ENCODE results near the gene PREP.
"Not testable (repeated sequence)": the region's sequence is repeated elsewhere in the genome, so short reads cannot be mapped to it uniquely, and the experiment has no call there.

Gene PREP

DNA sequence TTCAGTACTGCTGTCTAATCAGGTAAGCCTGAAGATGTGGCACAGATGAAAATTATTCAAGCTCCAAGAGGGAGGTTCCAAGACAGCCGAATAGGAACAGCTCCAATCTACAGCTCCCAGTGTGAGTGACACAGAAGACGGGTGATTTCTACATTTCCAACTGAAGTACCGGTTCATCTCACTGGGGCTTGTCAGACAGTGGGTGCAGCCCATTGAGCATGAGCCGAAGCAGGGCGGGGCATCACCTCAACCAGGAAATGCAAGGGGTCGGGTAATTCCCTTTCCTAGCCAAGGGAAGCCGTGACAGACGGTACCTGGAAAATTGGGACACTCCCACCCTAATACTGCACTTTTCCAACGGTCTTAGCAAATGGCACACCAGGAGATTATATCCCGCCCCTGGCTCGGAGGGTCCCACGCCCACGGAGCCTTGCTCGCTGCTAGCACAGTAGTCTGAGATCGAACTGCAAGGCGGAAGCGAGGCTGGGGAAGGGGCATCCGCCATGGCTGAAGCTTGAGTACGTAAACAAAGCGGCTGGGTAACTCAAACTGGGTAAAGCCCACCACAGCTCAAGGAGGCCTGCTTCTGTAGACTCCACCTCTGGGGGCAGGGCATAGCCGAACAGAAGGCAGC, 64.4 kb downstream of the PREP start:
- not testable (repeated sequence) for DNase-seq

DNA sequence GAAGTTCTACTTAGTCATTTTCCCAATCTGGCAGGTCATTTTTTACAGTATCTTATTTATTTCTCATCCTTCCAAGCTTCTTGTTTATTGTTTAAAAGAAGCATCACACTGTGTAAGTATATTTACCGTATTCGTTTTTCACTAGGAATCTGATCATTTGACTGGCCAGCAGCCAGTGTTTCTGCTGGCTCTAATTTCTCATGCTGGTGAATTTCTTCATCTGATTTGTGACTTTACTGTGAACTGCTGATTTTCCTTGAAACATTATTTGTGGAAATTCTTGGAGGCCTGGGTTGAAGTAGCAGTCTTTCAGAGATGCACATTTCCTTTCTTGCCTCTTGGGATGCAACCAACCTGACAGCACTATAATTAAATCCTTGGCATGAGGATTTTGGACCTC, 65.9 kb downstream of the PREP start:
- DNase-seq: no peak

DNA sequence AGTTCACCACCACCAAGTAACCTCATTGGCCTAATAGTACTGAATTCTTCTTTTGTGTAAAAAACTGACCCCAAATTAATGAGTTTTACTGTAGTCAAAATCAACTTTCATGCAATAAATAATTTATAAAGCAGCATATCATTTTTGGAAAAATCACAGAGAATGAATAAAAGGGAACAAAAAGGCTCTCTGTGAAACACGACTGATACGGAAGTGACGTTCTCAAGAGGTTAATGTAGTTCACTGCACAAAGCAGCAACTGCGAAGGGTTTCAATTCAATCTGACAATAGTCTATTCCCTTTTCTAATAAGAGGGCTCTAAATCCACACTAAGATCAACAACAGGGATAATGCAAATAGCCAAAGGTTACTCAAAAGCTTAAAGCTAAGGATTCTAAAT, 70.3 kb downstream of the PREP start:
- DNase-seq: no peak

DNA sequence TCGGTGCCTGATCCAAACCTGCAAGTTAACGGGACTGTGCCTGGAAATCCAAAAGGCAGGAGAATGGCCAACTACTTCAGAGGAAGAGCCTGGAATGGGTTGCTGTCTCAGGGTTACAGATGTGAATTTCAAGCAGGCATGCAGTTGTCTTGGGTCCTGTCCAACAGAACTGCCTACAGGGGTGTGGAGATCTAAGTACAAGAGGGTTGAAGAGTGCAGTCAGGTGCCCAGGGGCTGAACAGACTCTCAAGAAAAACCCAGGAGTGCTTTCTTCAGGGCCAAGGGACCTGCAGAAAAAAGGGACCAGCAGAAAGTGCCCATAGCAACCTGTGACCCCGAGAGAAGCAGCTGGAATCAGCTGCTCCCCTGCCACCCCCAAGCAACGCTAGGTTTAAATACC, 71.0 kb downstream of the PREP start:
- DNase-seq: no peak

DNA sequence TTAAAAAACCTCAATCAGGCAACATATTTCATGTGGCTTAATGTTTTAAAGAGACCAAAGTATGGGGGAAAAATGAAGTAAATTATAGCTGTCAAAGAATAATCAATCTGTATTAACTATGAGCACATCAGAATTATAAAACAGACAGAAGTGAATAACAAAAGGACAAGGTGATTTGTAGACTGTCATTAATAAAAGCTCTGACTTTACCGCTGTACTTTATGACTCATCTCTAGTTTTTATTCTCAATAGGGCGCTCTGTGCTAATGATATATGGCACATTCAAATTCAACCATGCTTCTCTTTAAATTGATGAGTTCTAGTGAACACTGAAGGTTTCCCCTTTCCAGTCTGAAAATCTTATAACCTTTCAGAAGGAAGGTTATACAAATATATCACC, 72.0 kb downstream of the PREP start:
- DNase-seq: no peak

DNA sequence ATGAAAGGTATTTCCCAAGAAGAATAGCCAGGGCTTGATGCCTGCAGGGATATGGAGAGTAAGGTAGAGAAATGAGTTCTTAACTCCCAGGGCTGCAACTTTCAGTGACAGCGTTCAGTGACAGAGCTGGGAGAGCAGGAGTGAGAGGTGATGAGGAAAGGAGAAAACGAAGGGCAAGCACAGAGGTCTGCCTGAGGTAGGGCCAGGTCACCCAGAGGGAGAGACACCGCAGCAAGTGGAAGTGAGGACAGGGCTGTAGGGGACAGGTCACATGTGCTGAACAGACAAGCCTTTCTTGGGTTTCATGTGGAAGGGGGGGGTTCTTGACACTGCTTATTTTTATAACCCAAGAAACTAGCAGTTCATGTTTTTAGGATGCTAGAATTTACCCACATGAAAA, 72.5 kb downstream of the PREP start:
- DNase-seq: no peak

DNA sequence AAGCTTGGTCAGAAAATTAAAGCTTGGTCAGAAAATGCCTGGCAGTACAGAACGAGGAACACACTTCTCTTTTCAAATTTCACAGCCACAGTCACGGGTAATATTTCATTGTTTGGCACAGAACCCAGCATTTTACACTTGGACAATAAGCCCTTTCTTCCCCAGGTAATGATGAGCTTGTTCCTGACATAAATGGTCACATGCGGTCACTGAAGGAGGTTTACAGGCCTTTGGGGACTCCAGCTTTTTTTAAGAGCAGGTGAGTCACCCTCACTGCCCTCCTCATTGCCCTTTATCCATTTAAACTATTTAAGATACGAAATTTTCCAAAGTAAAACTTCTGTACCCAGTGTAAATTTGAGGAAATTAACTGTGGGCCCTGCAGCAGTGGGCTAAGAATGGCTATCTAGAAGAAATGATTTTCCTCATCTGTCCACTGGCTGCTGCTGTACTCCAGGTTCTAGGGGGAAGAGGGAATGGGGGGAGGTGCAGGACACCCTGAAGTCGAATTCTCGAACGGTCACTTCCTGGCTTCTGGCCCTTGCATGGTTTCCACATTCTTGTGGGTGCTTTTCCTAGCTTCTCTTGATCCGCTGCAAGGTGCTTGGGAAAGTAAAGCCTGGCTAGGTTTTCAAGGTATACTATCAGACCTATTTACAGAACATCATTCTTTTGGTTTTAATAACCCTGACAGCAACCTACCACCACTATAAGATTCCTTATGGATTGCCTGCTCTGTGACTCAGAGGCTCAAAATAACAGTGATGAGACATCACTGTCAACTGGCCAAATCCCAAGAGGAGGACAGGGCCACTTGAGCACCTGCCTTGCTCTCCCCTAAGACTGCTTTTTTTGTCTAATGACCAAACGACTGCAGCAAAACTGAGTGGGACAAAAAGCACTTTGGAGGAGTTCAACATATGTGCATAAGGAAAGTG, 75.8 kb downstream of the PREP start:
- DNase-seq: peak; percentile 73

DNA sequence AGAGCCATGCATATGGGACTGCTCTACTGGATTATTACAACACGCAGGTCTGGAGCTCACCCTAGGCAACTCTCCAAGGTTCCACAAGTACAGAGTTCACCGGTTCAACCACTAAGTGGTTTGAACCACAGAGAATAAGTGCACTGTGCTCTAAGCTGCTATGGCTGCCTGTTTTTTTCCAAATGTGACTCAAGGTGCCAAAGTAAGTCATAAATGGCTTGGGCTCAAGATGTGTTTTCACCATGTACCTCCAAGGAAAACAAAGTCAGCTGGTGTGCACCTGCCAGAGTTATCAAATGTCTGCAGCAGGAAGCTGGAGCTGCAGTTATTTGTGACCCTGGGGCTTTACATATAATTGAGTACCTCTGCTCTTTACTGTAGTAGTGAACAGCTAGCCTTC, 76.7 kb downstream of the PREP start:
- DNase-seq: peak; percentile 65

DNA sequence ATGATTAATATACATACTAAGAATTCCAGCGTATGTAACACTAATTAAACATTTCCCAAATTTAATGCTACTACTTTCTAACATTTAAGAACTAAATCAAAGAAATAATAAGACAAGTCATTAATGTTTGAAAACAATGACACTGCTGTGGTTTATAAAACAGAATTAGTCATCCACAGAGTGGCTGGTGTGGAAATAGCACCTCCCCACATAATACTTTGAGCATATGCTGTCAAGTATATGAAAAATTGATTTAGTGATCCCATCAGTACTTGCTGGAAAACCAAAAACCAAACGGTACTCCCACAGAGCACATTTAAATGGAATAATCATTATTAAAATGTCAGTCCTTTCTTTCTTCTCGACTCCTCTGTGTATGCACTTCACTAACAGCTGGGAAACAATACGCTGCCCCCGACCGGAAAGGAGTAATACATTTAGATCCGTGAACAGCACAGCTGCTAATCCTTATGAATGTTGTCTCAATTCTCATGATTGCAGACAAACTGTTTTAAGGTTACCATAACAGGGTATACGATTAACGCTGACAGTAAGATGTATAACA, 78.4 kb downstream of the PREP start:
- DNase-seq: no peak

DNA sequence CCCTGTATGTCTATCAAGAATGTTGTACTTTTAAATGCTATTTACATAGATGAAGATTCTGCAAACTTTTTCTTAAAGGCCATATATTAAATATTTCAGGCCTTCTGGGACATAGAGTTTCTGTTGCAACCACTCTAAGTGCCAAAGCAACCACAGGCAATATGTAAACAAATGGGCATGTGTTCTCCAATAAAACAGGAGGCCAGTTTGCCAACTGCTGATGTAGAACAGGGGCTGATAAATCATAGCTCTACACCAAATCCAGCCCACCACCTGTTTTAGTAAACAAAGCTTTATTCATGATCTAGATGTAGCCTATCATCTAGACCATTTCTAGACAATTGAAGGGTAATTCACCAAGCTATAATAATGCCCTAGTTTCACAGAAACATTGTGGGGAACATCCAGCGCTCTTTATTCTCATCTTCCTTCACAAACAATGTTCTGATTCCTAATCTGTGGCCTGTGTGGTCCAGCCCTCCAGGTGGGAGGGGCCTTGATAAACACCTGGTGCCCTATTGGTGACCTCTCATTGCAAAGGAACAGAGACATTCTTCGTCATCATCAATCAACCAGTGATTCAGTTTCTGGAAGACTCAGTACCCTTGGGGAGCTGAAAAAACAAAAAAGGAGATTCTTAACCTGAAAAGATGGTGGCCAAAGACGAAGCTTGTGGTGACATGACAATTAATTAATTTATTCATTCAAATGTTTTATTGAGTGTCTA, 80.2 kb downstream of the PREP start:
- DNase-seq: peak; percentile 39

DNA sequence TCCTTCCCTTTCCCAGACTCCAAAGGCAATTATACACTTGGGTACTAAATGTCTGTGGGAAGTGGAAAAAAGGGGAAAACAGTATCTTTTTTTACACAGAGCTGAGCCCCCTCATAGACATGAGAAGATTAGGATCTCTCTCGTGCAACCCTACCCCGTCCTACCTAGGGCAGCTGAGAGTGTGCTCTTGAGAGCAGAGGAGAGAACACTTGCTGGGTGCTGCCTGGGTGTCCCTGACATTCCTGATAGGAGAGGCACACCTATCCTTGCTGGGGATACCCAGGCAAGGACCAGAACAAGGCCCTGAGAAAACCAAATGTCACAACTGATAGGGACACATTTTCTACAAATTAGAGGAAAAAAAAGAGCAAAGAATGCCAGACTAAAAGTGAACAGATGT, 81.2 kb downstream of the PREP start:
- DNase-seq: no peak

DNA sequence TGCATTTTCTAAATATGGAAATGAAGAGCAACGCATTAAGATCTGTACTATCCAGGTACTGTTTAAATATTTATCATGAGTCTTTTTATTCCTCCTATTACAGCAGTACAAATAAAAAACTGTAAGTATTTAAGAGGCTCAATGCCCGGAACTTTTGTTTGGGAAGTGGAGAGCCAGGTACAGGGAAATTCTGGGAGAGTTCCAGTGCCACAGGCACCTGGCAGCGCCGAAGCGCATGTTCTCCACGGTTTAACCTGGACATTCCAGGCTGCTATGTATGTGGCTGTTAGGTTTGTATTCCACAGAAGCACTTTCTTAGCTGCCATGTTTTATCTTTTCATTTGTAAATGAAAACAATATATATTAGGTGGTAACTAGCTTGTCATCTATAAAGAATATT, 81.7 kb downstream of the PREP start:
- DNase-seq: peak; percentile 26

DNA sequence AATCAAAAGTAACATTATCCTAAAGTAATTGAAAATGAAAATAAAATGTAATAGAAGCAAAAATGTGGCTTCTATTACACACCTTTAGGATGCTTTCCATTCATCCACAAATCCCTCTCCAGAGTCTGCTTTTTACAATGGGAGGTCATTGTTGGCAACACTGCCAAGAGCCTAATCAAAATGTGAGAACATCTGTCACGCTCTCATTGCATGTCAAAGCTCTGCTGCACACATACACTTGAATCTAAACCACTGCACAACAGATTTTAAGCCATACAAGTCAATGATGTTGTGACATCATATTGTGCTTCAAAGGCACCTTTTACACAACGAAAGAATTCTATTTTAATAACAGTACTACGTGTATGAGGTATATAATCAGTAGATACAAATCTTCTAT, 82.1 kb downstream of the PREP start:
- DNase-seq: peak; percentile 48

DNA sequence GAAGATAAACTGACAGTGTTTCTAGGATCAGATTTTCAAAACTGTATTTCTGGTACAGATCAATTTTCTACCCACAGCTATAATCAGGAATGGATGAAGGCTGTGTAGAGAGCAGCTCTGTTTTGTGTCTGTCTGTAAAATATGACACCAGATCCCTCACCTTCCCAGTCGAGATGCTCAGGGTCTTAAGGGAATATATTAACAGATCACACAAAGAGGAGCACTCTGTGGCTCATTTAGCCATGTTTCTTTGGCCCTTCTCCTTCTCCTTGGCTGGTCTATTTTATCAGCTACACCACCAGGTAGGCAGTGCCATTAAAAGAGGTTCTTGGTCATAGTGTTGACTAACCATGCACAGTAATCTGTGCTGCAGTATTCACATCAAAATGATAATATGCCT, 82.6 kb downstream of the PREP start:
- DNase-seq: no peak

DNA sequence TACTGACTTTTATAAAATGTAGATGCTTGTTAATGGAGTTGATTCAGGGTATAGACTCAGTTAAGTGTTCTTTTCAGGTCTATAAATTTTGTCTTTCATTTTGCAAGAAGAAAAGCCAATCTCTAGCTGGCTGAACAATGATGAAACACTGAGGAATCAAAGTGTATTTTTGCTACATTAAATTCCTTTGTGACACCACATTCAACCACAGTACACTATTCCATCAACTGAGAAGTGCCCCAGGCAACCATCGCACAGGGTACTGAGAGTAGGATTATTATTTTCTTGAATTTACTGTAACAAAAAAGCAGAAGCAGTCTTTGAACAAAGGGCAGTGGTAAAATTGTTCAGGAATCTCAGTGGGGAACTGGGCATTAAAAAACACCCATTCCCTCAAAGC, 83.6 kb downstream of the PREP start:
- DNase-seq: no peak

DNA sequence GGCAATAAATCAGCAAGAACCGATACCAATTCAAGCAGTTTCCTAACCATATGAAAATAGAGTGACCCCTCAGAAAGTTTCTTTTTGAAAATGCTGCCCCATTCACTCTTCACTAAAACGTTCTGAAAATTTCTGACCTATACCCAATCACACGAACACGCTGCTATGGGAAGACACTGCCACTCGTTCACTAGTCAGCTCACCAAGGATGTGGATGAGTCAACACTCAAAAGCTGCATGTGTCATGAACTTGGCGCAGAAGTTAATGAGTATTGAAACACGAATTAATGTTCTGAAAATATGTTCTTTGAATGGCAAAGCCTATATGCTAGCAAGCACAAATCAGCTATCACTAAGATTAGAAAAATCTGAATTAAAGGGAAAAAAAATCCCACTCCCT, 84.2 kb downstream of the PREP start:
- no peak for DNase-seq

DNA sequence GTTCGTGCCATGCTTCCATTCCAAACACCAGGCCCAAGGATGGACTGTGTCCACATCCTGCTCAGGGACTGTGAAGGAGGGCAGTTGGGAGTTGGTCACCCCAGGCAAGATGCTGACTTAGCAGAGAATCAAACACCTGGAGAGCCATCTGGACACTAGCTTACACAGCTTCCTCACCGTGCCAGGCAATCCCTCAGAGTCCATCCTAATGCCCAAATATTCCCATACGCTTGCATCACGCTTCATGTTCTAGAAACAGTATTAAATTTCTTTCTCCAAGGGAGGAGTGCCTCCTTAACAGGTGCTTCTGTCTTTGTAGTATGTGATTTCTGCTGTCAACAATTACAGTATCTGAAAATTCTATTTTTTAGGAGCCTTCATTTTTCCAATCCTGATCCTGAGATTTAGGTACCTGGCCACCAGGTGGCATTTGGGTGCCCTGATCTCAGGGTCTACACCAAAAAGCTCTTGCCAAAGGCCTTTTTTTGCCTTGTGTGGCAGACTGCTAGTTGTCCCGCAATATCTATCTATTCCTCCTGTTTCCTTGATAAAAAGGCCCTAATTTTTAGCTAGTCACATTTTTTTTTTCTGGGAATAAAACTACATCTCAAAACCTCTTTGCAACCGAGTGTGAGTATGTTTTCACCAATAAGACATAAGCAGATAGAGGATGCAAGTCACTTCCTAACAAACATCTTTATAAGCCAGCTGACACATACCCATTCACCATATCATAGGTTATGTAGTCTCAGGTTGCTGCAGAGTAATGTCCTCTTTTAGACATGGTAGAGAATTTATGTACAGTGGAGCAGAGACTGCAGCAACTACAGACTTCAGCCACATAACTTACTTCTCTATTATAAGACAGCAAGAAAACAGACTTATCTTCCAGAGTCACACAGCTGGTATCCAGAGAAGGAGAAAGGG, 85.0 kb downstream of the PREP start:
- DNase-seq: peak; percentile 45

DNA sequence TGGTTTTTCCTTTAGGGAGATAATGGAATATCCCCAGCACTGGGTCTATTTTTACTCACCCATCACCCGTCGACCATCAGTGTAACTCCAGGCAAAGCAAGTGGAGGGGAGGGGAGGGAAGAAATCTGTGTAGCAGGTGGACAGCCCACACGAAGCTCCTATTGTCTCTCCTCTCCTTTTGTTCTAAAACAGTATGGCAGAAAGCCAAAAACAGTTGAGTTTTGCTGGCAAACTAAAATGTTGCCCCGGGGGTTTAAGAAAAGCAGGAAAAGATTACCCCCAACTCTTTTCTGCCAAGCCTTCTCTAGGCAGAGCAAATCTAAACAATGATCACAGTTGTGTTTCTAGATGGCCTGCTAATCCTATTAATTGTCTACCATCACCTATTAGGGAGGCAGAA, 89.7 kb downstream of the PREP start:
- peak; percentile 94 for DNase-seq

DNA sequence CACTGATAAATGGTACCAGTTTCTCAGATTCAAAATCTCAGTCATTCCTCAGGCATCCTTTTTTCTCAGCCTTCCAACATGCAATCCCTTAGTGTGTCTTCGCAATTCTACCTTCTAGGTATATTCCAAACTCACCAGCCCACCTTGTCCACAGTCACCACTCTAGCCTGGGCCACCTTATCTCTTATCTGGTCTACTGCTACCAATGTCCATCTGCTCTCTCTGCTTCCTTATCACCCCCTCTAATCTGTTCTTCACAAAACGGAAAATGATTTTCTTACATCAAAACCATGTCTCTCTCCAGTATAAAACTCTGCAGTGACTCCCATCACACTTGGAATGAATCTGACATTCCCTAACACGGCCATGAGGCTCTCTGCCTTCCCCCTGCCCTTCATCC, 91.9 kb downstream of the PREP start:
- no peak for DNase-seq

DNA sequence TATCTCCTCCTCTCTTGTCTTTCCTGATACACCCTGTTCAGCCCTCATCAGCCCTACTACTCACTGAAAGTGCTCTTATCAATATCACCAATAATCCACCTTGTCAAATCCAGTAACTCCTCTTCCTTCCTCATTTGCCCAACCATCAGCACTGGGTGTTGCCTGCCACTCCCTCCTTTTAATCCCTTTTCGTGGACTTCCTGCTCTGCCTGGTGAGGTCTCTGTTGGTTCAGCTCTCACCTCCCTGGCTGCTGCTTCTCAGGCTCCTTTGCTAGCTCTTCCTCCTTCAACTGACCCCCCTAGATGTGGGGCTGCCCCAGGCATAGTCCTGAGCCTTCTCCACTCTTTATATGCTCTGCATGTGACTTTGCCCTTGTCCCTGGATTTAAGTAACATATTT, 92.5 kb downstream of the PREP start:
- no peak for DNase-seq

DNA sequence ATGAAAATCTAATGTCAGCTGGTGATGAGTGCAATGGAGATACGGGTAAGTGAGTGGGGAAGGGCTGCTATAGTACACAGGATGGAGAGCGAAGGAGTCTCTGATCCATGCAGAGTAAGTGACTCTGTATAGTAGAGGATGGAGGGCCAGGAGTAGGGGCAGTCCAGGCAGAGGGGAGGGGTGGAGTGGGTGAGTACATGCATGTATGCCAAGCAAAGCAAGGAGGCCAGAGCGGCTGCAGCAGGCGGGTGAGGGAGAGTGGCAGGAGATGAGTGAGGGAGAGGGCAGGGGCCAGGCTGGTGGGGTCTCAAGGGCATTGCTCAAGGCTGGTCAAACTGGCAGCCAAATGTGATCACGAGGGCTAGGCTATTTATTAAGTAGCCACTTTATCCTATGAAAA, 94.0 kb downstream of the PREP start:
- no peak for DNase-seq

DNA sequence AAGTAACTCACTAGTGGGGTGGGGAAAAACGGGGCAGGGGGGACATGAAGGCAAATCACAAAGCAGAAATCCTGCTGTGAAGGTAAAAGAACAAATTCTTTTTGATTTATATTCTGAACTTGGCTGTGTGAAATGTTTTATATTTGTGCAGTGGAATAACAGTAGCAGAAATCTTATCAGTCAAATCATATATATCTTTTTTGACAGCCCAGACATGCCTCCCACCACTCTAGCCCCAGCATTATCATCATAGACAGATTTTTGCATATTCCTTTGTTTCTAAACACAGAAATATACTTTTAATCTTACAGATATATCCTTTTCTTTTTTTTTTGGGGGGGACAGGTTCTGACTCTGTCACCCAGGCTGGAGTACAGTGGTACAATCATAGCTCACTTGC, 97.4 kb downstream of the PREP start:
- no peak for DNase-seq
